GM21576 (cell line): ENCODE data around the gene FGL2.
"Not testable (repeated sequence)": the region's sequence is repeated elsewhere in the genome, so short reads cannot be mapped to it uniquely, and the experiment has no call there.

Experiments
- ATAC-seq: cut with Tn5 transposase; IDR thresholded peaks from one replicate; pipeline ENCODE4 v1.9.1; 2021; ENCODE audit warnings: mild to moderate bottlenecking, moderate library complexity; ENCODE audit not compliant: unreplicated experiment

Gene FGL2

GRCh38 chr7:77157446-77157845, 42.2 kb downstream of the FGL2 start:
- ATAC-seq: peak; percentile 61

GRCh38 chr7:77157034-77157433, 42.6 kb downstream of the FGL2 start:
- peak; percentile 84 for ATAC-seq

- ATAC-seq: not testable (repeated sequence)
These were observed 43.8 kb downstream of the FGL2 start for GRCh38 chr7:77155601-77156377.

DNA sequence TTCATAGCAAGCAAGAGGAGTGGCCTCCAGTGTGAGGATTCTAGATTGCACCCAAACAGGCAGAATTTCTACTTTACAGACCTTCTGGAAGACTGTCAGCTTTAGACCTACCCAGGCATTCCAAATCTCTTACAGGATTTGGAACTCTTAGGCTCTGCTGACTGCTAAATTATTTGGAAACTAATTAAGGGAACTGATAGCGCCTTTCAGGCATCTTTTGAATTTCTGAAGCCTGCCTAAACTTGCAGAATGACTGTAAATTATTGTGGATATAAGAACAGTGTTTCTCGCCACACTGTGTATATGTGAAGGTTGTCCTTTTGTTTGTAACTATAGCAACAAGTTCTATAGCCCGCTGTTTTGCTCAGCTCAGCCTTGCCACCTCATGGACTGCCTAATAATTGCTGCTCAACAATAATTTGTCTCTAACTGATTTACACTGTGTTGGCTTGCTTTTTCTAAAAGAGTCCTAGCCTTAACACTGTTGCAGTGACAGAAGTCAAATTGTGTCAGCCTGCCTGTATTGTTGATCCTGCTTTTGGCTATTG, 44.6 kb downstream of the FGL2 start:
- peak; percentile 48 for ATAC-seq

DNA sequence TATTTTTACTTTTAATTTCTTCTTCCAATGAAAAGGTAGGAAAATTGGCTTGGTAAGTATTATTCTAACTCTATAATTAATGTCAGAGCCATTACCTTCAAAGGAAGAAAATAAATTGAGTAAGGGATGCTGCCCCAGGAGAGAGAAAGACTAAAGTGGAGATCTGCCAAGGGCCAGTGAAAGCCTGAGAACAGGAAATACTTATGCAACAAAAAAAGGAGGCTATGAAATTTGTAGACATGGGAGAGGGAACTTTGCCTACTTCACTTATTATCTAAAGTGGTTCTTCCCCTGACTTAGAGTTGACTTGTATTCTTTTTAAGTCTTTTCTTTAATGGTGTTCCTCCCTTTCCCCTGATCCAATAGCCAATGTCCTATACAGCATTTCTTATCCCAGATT, 47.4 kb downstream of the FGL2 start:
- ATAC-seq: not testable (repeated sequence)
